Measurements from ENCODE around the gene CYP3A7.
"Not testable (repeated sequence)": the region's sequence is repeated elsewhere in the genome, so short reads cannot be mapped to it uniquely, and the experiment has no call there.

CYP3A7 gene

GRCh38 chr7:99734987-99735386 lies at the start of gene CYP3A7:
CYP3A7 (minus strand) TSS chr7:99735196; CDS start chr7:99735093, 103 bp downstream.
- no peak for DNase-seq

GRCh38 chr7:99784007-99784406 lies 49.0 kb upstream of the CYP3A7 start, which contains the start of gene CYP3A4:
CYP3A4 (minus strand) TSS chr7:99784184; CDS start chr7:99784081, 103 bp downstream.
- no peak for DNase-seq

DNA sequence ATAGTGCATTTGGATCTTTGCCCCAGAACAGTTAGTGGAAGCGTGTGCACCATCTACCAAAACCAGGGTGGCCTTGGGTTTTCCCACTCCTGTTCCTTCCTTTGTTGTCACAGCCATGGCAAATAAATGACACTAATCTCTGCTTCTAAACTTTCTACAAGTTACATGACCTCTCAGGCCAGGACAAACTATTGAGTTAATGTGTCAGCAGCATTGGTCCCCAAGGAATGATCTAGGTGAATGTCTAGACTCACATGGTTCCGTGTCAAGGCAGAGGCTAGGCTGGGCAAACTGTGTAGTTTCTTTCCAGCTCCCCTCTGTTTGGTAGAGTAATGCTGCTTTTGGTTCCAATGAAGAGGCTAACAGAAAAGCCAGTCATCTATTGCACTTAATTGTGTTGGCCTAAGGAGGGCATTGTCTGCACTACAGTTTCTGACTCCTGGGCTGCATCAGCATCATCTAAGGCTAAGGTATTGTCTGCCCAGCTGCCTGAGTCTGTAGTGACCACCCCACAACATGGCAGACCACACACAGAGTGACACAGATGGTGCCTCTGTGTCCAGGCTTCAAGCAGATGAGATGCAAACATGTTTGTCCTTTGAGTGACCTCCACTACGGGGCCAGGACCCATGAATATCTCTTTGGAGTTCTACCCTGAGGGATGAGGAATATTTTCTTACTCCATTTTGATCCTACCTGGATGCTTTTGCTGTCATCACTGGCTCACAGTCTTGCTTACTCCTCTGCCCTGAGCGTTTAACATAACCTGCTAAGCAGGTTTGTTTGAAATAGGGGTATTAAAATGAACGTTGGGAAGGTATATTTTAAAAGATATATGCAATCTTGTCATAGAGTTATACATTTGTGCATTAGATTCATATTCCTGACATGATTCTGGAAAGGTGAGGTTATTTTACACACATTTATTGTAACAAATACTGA lies 47.3 kb upstream of the CYP3A7 start:
- no peak for DNase-seq

GRCh38 chr7:99780588-99780987 lies 45.6 kb upstream of the CYP3A7 start:
- DNase-seq = no peak

DNA sequence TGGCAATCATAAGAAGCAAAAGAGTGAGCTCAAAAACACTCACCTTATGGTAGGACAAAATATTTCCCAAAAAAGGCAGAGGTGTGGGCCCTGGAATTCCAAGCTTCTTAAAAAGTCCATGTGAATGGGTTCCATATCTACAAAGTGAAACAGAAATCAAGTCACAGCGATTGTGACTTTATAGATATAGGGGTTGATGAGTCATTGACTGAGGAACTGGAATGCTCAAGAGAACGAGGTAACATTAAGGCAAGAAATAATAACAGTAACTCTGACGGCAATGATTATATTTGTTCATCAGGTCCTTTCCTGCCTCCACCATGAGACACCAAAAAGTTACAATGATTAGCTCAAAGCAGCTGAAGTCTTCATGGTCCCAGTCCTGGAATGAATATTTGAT lies 45.0 kb upstream of the CYP3A7 start:
- no peak for DNase-seq

DNA sequence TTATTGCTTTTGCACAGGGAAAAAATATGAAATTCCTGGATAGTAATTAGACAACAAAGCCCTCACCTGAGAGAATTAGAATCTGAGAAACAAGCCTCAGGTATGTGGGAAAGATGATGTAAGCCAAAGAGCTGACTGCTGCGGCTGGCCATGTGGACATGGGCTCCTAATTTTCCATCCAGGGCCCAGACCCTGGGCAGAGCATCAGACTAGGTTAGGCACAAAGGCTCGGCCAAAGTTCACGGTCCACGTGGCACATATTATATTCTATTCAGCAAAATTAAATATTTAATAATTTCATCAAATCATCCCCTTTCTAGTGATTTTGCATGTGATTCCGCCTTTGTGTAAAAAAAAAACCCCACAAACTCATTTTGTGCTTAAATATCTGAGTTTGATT lies 43.9 kb upstream of the CYP3A7 start:
- no peak for DNase-seq

GRCh38 chr7:99773395-99773794 lies 38.4 kb upstream of the CYP3A7 start:
- DNase-seq = not testable (repeated sequence)

DNA sequence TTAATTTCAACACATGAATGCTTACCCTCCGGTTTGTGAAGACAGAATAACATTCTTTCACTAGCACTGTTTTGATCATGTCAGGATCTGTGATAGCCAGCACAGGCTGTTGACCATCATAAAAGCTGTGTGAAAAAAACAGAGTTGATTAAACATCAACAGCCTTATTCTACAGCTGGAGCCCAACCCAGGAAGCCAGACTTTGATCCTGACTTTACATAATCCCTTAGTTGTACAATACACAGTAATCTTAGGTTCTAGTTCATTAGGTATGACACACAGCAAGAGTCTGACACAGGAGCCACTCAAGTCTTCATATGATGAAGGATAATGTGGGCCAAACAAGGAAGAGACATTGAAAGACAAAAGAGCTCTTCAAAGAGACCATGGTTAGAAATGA lies 37.6 kb upstream of the CYP3A7 start:
- DNase-seq = no peak

- not testable (repeated sequence) for DNase-seq
These were observed 34.5 kb upstream of the CYP3A7 start for GRCh38 chr7:99769494-99769893.

GRCh38 chr7:99768471-99768870 lies 33.5 kb upstream of the CYP3A7 start:
- no peak for DNase-seq

- peak; percentile 60 for DNase-seq
These were observed 32.7 kb upstream of the CYP3A7 start for GRCh38 chr7:99767662-99768061.

DNA sequence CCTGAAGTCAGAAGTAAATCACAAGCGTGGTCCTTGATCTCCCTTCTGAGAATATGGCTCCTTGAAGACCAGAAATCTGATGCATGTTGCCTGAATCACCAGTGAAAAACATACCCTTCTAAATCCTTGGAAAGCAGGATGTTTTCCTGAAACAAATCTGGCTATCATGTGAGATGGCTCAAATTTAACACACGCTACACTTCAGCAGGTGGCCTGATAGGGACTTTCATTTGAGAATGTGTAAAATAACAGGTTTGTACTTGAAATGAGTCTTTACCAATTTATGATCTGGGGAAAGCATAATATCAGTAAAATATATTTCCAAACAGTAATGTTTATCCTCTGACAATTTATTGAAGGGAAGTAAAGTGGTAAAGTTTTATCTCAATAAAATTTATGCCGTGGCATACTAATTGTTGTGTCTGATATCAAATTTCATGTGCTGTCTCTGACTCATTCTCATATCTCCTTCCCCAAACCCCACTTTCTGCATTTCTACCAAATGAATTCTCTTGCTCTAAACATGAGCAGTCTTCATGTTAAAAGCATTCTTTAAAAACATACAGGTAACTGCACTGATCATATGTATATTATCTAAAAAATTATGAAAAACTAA lies 31.6 kb upstream of the CYP3A7 start:
- DNase-seq = no peak

DNA sequence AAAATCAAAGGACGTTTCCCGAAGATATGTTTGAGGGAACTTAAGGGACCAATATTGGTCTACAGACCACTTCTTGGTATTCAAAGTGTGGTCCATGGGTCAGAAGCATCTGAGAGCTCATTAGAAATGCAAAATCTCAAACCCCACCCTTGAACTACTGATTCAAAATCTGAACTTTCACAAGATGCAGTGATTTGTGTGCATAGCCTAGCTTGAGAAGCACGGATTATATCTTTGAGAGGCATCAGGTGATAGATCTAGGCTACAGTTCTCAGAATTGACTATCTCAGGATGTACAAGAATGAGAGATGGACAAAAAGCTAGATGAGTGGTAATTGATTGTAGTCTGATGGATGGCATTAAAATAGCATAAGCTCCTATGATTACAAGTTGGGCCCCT lies 29.5 kb upstream of the CYP3A7 start:
- no peak for DNase-seq

- no peak for DNase-seq
These were observed 27.8 kb upstream of the CYP3A7 start for GRCh38 chr7:99762680-99763327.

- no peak for DNase-seq
These were observed 20.1 kb upstream of the CYP3A7 start for GRCh38 chr7:99755085-99755484.

DNA sequence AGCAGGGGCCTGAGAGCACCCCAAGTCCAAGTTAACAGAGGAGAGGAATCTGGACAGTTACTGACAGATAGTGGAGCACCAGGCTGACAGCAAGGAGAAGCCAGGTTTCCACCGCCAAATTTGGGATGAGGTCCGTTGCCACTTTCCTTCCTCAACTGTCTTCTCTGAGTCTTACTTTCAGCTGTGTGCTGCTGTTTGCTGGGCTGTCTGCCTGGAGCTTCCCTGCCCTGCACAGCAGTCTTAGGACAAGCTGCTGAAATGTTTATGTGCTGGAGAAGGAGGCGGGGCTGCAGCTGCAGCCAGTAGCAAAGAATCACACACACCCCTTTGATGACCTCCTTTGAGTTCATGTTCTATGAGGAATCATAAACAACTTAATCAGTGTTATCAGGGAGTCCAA lies 17.4 kb upstream of the CYP3A7 start:
- DNase-seq = no peak

DNA sequence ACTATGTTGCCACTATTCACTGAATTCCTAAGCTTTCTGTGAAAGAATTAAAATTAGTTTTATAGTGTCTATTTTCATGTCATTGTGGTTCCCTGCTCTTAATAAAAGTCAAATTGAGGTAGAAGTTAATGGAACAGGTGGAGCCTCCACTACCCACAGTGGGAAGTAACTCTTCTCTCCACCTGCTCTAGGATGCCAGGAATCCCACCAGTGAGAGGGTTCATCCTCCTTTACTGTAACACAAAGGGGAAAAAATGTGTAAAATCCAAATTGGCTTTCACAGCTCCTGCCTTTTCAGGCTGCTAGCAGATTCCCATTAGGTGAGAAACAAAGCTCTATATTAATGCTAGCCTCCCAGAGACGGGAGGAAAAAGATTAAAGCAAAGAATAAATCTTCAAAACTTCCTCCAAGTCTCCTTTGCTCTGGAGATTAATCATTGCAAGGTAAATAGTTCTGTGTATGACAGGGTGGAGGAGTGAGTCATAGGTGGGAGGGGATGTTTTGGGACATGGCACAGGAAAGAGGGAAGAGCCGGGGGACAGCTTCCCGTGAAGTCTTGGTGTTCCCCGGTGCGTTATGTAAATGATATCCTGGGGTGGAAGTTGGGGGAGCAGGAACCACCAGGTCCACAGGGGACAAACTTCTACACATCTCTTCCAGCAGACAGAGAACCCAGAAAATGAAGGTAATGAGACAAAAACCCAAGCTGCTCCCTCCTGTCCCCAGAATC lies 16.5 kb upstream of the CYP3A7 start:
- not testable (repeated sequence) for DNase-seq

DNA sequence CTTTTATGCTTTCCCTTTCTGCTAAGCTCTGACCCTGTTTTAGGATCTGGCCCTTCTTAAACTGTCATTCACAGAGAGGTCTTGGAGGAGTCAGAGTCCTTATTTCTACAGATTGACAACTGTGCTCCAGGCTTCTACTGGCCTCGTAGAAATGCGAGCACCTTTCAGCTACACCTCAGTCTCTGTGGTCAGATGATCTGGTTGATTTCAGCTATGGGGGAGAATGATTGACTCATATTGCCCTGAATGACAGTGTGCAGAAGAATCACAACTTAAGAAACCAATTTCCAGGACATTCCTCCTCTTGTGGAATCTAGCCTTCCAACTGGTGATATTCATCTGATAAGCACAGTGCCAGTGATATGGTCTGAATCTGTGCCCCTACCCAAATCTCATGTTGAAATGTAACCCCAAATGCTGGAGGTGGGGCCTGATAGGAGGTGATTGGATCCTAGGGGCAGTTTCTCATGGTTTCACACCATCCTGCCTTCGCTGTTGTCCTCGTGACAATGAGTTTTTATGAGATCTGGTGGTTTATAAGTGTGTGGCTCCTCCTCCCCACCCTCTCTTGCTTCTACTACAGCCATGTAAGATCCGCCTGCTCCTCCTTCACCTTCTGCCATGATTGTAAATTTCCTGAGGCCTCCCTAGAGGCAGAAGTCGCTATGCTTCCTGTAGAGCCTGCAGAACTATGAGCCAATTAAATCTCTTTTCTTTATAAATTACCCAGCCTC lies 14.0 kb upstream of the CYP3A7 start:
- no peak for DNase-seq

GRCh38 chr7:99746915-99747314 lies 11.9 kb upstream of the CYP3A7 start:
- not testable (repeated sequence) for DNase-seq

DNA sequence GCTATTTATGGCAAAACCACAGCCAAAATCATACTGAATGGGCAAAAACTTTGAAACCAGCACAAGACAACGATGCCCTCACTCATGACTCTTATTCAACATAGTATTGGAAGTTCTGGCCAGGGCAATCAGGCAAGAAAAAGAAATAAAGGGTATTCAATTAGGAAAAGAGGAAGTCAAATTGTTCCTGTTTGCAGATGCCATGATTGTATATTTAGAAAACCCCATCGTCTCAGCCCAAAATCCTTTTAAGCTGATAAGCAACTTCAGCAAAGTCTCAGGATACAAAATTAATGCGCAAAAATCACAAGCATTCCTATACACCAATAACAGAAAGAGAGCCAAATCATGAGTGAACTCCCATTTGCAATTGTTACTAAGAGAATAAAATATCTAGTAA lies 10.4 kb upstream of the CYP3A7 start:
- not testable (repeated sequence) for DNase-seq

- DNase-seq = no peak
These were observed 7.9 kb upstream of the CYP3A7 start for GRCh38 chr7:99742737-99743394.

DNA sequence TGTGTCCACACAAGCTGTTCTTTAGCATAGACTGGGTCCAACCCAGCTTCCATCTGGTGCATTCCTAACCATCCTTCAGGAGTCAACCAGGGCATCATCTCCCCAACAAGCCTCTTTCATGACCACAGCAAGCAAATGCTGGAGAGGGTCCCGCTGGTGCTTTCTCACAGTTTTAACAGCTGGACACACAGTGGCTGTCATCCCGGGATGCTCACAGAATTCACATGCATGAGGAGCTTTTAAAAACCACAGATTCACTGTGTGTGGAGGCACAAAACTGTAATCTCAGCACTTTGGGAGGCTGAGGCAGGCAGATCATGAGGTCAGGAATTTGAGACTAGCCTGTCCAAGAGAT lies 6.4 kb upstream of the CYP3A7 start:
- no peak for DNase-seq
